Stromal cell of bone marrow (primary cell): ENCODE measurements around the gene SEZ6L.
A peak's percentile ranks its signal among the peaks of the same experiment; 100 is the strongest.

Experiments
- DNase-seq: peaks from one replicate; pipeline ENCODE4 v3.0.0-alpha.2; 2012; ENCODE audit warnings: low read depth

The SEZ6L gene

DNA sequence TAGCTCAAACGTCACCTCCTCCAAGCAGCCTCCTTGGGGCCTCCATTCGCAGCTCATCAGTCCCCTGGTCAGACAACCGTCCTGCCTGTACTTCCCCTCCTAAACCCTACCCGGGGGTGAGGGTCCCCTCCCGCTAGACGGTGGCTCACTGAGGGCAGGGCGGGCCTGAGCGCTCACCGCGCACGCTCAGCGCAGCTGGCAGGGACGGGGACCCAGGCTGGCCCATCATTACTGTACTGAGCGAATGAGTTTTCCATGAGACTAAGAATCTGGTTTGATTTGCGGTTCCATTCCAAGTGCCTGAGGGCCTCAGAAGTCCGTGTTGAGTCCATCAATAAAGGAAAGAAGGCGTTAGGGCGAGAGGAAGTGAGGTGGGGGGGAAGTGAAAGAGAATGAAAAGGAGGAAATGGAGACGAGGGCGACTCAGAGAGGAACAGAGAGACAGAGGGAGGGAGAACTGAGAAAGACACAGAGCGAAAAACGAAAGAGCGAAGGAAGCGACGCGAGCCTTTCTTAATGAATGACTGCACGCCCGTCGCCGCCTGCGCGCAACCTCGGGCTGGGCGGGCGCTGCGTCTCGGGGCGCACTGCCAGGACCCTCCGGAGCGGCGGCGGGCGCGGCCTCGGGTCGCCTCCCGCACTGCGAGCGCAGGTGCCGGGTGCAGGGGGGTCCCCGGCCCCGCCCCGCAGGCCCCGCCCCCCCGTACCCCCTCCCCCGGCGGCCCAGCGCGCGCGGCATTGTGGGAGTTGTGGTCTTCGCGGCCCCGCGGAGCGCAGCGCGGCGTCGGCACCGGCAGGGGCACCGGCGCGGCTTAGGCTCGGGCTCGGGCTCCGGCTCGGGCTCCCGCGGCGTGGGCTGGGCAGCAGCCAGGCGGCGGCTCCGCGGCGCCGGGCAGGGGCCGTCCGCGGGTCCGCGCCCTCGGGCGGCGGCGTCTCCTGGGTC is 259.5 kb downstream of the SEZ6L start, which contains the start of gene ASPHD2:
TSS of gene ASPHD2 (plus strand) at position 746 of the 943 bp plus-strand sequence. CDS start 4,356 bp downstream, outside the sequence.
- DNase-seq, result peak; percentile 54

DNA sequence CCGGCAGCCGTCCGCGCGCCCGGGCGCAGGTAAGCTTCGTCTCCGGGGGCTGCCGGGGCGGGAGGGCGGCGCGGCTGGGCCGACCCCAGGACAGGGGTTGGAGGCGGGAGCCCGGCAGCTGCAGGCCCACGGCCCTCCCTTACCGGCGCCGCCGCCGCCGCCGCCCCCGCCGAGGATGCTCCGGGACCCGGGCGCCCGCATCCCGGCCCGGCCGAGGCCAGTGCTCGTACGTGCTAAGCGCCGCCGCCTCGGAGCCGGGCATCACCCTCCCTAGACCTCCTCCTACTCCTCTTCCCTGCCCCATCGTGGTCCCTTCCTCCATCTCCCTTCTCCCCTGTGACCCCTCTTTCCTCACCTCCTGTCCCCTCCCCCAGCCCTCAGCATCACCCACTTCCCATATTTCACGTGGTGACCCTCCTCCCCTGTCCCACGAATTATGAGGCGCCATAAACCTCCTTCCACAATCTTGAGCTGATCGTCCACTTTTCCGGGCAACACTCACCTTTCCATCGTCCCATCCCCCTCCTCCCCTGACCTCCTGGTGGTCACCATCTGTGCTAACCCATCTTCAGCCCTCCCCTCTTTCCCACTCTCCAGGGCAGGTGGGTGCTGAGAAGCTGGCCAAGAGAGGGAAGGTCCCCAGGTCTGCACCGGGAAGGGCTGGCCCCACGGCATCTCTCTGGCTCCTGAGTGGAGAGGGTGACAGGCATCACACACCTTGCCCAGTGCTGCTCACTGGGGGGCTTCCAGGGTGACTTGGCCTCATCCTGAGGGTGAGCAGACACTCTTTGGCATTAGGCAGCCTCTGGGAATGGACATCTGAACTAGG is 260.4 kb downstream of the SEZ6L start:
- no peak for DNase-seq

DNA sequence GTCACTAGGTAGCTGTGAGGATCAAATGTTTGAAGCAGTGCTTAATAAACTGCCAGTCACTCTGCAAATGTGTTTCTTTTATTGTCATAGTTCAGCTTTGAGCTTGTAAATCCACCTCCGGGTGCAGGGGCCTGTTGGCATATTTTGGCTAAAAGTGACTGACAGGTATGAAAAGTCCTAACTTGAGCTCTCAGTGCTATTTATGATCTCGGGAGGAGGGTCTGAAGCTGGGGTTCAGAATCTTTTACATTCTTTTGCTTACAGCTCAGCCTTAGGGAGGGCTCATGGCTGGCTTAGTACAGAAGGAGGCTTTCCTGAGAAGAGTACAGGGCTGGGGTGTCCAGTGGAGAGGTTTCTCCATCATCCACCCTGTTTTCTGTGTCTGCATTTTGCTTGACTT is 261.3 kb downstream of the SEZ6L start:
- no peak for DNase-seq

DNA sequence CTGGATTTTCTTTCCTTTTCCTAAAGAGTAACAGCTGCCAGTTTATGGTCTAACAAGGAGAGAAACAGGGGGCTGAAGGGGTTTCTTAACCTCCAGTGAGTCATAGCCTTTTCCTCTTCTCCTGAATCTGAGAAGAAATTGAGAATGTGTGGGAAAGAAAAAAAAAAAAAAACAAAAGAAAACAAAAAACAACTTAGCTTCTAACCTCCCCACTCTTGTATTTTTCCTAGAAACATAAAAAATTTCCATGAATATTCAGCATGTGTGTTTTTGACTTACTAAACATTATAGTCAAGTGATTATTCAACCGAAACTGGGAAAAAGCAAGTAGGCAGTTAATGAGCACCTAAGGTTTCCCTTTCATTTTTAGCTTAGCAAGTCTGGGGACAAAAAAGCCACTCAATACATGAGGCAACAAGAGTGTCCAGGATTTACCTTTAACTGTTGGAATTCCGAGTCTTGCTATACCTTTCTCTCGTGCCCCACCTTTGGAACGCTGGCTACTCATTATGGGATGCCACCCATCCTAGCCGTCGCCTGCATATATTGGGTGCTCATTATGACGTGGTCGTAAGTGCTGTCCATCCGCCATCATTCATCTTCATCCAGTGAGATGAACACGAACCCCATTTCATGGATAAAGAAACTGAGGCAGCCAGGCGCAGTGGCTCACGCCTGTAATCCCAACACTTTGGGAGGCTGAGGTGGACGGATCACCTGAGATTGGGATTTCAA is 262.2 kb downstream of the SEZ6L start:
- DNase-seq, result no peak

- DNase-seq, result no peak
Observed at GRCh38 chr22:26432619-26433311, 263.5 kb downstream of the SEZ6L start.
